Testis (tissue), 2 donors: ENCODE data around the gene CSRP1.

Experiments
- POLR2A ChIP-seq: fragments of 450-650 bp; IDR thresholded peaks from one replicate; pipeline ENCODE4 v1.6.1; 2017; ENCODE audit warnings: antibody characterized with exemption, mild to moderate bottlenecking, moderate library complexity
- TF ChIP-seq, protein P1 (sequence below), 3 experiments: fragments of 450-650 bp in 2 of 3; fragments of 200-600 bp in 1 of 3; sonication (generic) in 1 of 3; IDR thresholded peaks; one replicate each; pipeline ENCODE4 v1.5.1; 2016 to 2019; ENCODE audit warnings: antibody characterized with exemption in 3 of 3, mild to moderate bottlenecking in 2 of 3, moderate library complexity in 1 of 3

DNA sequence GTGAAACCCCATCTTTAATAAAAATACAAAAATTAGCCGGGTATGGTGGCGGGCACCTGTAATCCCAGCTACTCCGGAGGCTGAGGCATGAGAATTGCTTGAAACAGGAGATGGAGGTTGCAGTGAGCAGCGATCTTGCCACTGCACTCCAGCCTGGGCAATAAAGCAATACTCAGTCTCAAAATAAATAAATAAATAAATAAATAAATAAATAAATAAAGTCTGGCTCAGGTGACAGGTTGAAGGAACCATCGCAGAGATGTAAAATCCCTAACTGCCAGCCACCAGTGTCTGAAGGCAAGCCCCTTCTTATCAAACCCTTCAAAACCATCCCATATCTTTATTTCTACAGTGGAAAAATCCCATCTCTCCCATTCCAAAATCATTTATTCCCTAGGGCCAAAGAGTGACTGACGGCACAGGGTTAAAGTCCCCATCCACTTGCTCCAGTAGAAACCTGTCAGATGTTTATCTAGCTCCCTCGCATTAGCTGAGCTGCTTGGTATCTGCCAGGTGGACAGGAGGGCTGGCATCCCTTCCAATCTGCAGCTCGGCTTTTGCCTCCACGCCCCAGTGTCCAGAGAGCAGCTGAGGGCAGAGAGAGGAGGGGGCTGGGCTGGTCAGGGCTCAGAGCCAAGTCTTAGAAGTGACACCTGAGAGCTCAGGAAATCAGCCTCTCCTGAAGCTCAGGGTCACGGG is 5.0 kb downstream of the CSRP1 start:
- TF ChIP-seq, protein P1, sequence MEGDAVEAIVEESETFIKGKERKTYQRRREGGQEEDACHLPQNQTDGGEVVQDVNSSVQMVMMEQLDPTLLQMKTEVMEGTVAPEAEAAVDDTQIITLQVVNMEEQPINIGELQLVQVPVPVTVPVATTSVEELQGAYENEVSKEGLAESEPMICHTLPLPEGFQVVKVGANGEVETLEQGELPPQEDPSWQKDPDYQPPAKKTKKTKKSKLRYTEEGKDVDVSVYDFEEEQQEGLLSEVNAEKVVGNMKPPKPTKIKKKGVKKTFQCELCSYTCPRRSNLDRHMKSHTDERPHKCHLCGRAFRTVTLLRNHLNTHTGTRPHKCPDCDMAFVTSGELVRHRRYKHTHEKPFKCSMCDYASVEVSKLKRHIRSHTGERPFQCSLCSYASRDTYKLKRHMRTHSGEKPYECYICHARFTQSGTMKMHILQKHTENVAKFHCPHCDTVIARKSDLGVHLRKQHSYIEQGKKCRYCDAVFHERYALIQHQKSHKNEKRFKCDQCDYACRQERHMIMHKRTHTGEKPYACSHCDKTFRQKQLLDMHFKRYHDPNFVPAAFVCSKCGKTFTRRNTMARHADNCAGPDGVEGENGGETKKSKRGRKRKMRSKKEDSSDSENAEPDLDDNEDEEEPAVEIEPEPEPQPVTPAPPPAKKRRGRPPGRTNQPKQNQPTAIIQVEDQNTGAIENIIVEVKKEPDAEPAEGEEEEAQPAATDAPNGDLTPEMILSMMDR (IDR thresholded peaks at IDR 0.05) = no peak
- TF ChIP-seq POLR2A = no peak
